Fibroblast of villous mesenchyme (primary cell): ENCODE data around the gene FAM124A. TPM values are rescaled to one million over a fixed set of nuclear protein-coding genes. Genes with fewer than 3 reads are reported as not detected.

Experiments used
- DNase-seq: peaks from one replicate; pipeline ENCODE4 v3.0.0-alpha.2; 2010; ENCODE audit warnings: low read depth
- H3K4me3 ChIP-seq: 2 replicates; pipeline ENCODE4 v1.5.1; 2011; ENCODE audit warnings: low read depth, mild to moderate bottlenecking, low read length
- total RNA-seq: library from RNA; depleted of rRNA; stranded (reverse); fragments of >200 nt; gene quantifications from 2 replicates; pipeline ENCODE4 v1.2.3, GENCODE V29; 2012
- TF ChIP-seq, protein P1 (sequence below): IDR thresholded peaks from 2 replicates; pipeline ENCODE4 v1.5.1; 2012; ENCODE audit warnings: low read depth, mild to moderate bottlenecking, low read length; ENCODE audit not compliant: insufficient read depth

Gene FAM124A
- total RNA-seq, 1 donor = 25.0 TPM

DNA sequence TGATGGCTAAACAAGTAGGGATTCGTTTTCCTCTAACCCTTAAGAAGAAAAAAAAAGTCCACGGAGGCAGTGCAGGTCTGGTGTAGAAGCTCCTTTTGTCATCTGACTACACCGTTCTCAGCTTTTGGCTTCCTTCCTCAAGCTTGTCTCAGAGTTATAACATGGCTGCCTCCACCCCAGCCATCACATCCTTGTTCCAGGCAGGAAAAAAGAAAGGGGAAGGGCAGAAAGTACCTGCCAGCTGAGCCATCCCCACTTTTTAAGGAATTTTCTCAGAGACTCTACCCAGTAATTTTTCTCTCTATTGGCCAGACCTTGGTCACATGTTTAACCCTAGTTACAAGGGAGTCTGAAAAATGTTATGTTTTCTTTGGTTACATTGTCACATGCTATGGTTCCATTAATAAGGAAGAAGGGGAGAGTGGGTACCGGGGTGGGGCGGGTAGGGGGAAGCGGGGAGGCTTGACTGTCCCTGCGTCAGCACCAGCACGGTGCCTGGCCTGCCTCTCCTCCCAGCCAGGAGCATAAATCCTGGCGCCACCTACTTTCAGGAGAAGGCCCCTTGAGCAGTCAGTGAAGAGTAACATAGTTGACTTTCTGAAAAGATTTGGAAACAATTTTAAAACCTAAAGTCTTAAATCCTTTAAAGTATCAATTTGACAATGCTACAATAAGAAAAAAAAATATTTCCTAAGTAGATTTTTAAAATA is 11.1 kb downstream of the FAM124A start:
- no peak overlapping the region for H3K4me3 ChIP-seq
- TF ChIP-seq, protein P1, sequence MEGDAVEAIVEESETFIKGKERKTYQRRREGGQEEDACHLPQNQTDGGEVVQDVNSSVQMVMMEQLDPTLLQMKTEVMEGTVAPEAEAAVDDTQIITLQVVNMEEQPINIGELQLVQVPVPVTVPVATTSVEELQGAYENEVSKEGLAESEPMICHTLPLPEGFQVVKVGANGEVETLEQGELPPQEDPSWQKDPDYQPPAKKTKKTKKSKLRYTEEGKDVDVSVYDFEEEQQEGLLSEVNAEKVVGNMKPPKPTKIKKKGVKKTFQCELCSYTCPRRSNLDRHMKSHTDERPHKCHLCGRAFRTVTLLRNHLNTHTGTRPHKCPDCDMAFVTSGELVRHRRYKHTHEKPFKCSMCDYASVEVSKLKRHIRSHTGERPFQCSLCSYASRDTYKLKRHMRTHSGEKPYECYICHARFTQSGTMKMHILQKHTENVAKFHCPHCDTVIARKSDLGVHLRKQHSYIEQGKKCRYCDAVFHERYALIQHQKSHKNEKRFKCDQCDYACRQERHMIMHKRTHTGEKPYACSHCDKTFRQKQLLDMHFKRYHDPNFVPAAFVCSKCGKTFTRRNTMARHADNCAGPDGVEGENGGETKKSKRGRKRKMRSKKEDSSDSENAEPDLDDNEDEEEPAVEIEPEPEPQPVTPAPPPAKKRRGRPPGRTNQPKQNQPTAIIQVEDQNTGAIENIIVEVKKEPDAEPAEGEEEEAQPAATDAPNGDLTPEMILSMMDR = no peak
- no peak for DNase-seq

DNA sequence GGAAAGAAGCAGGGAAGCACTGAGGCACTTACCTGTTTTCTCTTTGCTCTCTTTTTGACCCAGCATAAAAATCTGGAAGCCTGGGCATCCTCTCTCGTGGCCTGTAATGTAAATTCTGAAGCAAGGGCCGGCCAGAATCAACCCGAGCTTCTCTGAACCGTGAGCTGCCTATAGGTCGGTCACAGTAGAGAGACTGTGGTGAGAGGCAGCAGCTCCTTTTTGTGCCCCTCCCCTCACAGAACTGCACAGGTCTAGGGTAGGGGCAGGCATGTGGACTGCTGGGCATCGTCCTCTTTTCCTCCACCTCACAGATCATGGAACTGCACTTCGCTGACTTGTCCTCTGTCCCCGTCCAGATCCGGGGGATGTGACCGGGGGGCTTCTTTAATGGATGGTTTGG is 12.5 kb downstream of the FAM124A start:
- H3K4me3 ChIP-seq = no peak overlapping the region
- TF ChIP-seq, protein P1 = no peak
- peak; percentile 10 for DNase-seq

DNA sequence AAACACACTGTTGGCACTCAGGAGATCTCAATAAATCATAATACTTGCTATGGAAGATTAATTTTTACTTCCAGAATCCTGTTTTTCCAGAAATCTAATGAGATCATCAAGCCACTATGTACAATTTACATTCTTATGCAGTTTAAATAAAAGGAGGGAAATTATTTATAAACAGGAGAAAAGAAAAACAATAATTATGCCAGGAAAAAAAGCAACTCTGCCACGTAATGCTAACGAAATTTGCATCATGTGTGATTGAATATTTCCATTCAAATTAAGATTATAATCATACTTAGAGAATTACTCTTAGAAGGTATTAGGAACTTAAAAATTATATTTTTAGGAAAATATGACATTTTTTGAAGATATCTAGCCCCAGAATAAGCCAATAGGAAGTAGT is 13.0 kb downstream of the FAM124A start:
- H3K4me3 ChIP-seq = no peak overlapping the region
- peak; percentile 70 for DNase-seq
- TF ChIP-seq, protein P1 = no peak

DNA sequence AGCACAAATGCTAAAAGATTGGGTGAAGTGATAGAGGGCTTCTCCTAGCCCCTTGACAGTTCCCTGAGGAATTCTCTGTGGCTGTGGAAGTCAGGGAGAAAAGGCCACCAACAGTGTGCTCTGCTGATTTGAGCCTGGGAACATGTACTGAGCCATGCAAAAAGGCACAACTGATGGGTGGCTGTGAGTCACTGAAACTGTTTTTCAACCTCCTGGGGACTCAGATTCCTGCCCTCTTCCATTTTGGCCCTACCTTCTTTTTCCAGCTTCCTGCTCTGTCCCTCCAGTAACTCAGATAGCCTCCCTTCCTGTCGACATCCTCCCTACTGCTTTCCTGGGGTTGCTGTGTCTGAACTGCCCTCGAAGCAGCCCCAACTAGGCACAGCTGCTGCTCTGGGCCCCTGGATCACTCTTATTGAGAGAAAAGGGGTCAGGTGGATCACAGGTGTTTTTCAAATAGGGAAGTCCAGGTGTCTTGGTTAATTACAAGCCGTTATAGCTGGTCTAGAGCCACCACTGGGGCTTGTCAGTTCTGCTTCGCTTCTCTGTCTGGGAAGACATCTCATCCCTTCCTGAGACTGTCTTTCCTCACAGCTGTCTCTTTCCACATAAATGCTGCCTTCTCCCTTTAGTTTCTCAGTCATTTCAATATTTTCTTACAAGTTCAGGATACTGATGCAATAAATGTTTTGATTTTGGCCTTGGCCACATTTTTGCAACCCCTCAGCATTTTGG is 13.7 kb downstream of the FAM124A start:
- peak; percentile 65 for DNase-seq
- H3K4me3 ChIP-seq = no peak overlapping the region
- TF ChIP-seq, protein P1 = no peak

DNA sequence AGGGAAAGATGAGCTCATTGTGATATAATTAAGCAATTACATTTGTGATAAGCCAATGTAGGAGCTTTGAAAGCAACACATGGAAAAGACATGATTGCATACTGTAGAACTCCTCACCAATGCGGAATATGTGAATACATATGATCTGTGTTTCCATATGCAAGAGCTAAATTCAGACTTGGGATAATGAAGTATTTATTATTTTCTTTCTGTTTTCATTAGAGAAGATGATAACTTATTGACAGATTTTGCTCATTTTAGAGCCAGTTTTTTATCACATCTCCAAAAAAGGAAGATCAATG is 14.2 kb downstream of the FAM124A start:
- TF ChIP-seq, protein P1 = no peak
- DNase-seq = no peak
- H3K4me3 ChIP-seq = no peak overlapping the region

DNA sequence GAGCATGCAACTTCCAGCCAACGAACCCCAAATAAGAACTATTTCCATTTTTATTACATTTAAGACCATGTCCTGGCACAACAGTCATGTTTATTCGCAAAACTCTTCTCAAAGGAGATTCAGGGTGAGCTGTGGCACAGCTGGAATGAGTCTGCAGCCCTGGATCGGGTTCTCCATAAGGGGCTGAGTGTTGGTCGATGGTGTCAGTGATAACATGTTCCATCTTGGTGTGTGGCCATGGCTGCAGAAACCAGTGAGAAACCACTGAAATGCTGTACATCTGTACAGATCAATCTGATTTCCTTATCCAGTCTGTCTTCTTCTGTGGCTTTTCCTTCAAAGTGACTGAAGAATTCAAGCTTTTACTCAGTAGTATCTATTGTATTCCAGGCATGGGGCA is 15.2 kb downstream of the FAM124A start:
- no peak for DNase-seq
- TF ChIP-seq, protein P1 = no peak
- no peak overlapping the region for H3K4me3 ChIP-seq

DNA sequence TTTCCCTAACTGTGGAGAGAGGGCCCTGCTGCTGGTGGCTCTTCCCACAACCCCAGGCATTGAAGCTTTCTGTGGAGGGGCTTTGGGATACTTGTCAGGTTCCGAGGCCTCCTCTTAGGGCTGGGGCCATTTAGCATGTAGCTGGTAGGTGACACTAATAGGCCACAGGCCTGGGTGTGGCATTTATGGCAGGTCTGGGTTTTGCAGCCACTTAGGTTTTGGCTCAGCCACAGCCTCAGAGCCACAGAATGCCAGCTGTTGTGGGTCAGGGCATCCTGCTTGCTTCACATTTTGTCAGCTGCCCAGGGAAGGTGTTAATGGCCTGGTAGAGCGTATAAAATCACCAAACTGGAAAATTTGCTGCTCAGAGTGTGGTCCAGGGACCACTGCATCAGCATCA is 15.7 kb downstream of the FAM124A start:
- TF ChIP-seq, protein P1 = no peak
- no peak overlapping the region for H3K4me3 ChIP-seq
- no peak for DNase-seq
